Panc1 (cell line): ENCODE measurements around the gene MSH2.

Source experiments
- CTCF ChIP-seq: fragments of 450-650 bp; IDR thresholded peaks from 2 replicates; pipeline ENCODE4 v1.5.1; 2017; ENCODE audit warnings: mild to moderate bottlenecking
- POLR2AphosphoS5 ChIP-seq: IDR thresholded peaks from 2 replicates; pipeline ENCODE4 v1.6.1; 2012; ENCODE audit warnings: mild to moderate bottlenecking, low read depth, low read length, moderate library complexity
- TF ChIP-seq, protein P1 (sequence below), 2 experiments: IDR thresholded peaks; 2 replicates each; pipeline ENCODE4 v1.6.1; 2011 to 2012; ENCODE audit warnings: low read depth in 2 of 2, control low read depth in 1 of 2, low read length in 1 of 2, mild to moderate bottlenecking in 1 of 2, moderate library complexity in 1 of 2; ENCODE audit not compliant: insufficient read depth in 1 of 2

GRCh38 chr2:47485751-47486300, 82.9 kb downstream of the MSH2 start:
- TF ChIP-seq CTCF: no peak
- TF ChIP-seq, protein P1, sequence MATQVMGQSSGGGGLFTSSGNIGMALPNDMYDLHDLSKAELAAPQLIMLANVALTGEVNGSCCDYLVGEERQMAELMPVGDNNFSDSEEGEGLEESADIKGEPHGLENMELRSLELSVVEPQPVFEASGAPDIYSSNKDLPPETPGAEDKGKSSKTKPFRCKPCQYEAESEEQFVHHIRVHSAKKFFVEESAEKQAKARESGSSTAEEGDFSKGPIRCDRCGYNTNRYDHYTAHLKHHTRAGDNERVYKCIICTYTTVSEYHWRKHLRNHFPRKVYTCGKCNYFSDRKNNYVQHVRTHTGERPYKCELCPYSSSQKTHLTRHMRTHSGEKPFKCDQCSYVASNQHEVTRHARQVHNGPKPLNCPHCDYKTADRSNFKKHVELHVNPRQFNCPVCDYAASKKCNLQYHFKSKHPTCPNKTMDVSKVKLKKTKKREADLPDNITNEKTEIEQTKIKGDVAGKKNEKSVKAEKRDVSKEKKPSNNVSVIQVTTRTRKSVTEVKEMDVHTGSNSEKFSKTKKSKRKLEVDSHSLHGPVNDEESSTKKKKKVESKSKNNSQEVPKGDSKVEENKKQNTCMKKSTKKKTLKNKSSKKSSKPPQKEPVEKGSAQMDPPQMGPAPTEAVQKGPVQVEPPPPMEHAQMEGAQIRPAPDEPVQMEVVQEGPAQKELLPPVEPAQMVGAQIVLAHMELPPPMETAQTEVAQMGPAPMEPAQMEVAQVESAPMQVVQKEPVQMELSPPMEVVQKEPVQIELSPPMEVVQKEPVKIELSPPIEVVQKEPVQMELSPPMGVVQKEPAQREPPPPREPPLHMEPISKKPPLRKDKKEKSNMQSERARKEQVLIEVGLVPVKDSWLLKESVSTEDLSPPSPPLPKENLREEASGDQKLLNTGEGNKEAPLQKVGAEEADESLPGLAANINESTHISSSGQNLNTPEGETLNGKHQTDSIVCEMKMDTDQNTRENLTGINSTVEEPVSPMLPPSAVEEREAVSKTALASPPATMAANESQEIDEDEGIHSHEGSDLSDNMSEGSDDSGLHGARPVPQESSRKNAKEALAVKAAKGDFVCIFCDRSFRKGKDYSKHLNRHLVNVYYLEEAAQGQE (IDR thresholded peaks at IDR 0.05; ENCODE audit: insufficient read depth in 1 of 2, low read depth in 2 of 2, low read length in 1 of 2): no peak
- TF ChIP-seq POLR2AphosphoS5: no peak
